MCF 10A (cell line): ENCODE results near the gene CDK18. TPM values are rescaled to one million over a fixed set of nuclear protein-coding genes. Genes with fewer than 3 reads are reported as not detected.

Experiments used
- BruUV-seq: library from RNA; stranded (reverse); fragments of 400-500 nt; replicated peaks from 2 replicates; lab custom pipeline; 2021; lab: Mats Ljungman, UMichigan
- CTCF ChIA-PET: fragments of 300-600 bp; sonication (Branson Sonifier 250); formaldehyde crosslinking; extraction: SDS; loops from one replicate; lab custom pipeline; 2021; ENCODE audit warnings: antibody characterized with exemption, inconsistent platforms; lab: Yijun Ruan, JAX
- POLR2A ChIA-PET: fragments of 300-600, 350-650 bp; sonication (Branson Sonifier 250); formaldehyde crosslinking; extraction: SDS; loops from one replicate; lab custom pipeline; 2020; ENCODE audit warnings: antibody characterized with exemption, inconsistent platforms; lab: Yijun Ruan, JAX
- DNase-seq: peaks from one replicate; pipeline ENCODE4 v3.0.0-alpha.2; 2018; ENCODE audit not compliant: unreplicated experiment
- H3K27ac Mint-ChIP-seq: one replicate; pipeline ENCODE4 v1.8.0; 2022; ENCODE audit warnings: mild to moderate bottlenecking, low read depth, mixed read lengths; ENCODE audit not compliant: unreplicated experiment
- H3K27me3 Mint-ChIP-seq: one replicate; pipeline ENCODE4 v1.8.0; 2022; ENCODE audit warnings: mixed read lengths; ENCODE audit not compliant: insufficient read depth, unreplicated experiment
- H3K36me3 Mint-ChIP-seq: one replicate; pipeline ENCODE4 v1.8.0; 2022; ENCODE audit warnings: mild to moderate bottlenecking, moderate library complexity, mixed read lengths; ENCODE audit not compliant: insufficient read depth, unreplicated experiment
- H3K4me1 Mint-ChIP-seq: one replicate; pipeline ENCODE4 v1.8.0; 2022; ENCODE audit warnings: mixed read lengths; ENCODE audit not compliant: insufficient read depth, unreplicated experiment
- H3K4me3 Mint-ChIP-seq: one replicate; pipeline ENCODE4 v1.8.0; 2022; ENCODE audit warnings: mild to moderate bottlenecking, moderate library complexity, mixed read lengths; ENCODE audit not compliant: unreplicated experiment
- H3K9me3 Mint-ChIP-seq: one replicate; pipeline ENCODE4 v1.8.0; 2022; ENCODE audit warnings: mixed read lengths; ENCODE audit not compliant: unreplicated experiment
- CTCF ChIP-seq: fragments of 200-600 bp; IDR thresholded peaks from one replicate; pipeline ENCODE4 v1.8.0; 2022; ENCODE audit warnings: antibody characterized with exemption, mild to moderate bottlenecking; ENCODE audit not compliant: unreplicated experiment
- intact Hi-C: fragments of 100-400 bp; cut with micrococcal nuclease; formaldehyde crosslinking; loops from 2 replicates; pipeline ENCODE4 v1.14.1; 2022
- total RNA-seq: library from RNA; stranded (reverse); gene quantifications from 2 replicates; pipeline ENCODE4 v1.2.3, GENCODE V29; 2022

Gene CDK18
- total RNA-seq, 1 experiment from 2014 or later = 6.8 TPM

DNA sequence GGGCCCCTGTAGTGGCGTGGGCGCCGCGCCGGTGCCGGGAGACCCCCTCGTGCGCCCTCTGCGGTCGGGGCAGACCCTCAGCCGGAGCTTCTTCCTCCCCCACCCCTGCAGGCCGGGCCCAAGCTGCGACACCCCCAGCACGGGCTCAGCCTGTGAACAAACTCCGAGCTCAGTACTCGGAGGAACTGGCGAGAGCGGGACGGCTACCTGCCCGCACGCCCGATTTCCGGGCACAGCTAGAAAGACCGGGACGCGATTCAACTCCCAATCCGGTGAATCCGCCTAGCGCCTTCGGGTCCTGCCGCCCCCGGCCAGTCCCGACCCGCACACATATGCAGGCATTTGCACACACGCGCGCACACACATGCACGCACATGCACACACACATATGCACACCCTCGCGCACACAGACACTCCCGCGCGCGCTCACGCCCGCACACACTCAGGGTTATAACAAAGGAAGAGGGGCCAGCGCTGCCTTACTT is 48.0 kb upstream of the CDK18 start:
- Mint-ChIP-seq H3K27ac (no peak overlapping the region), H3K9me3 (no peaks in the 10 kb centered on the region), H3K4me3 (peak overlapping the region; percentile 65), H3K36me3 (no peaks in the 10 kb centered on the region), H3K27me3 (peaks cover 93% of the 10 kb centered on the region), H3K4me1 (peaks cover 9% of the 10 kb centered on the region)
- ChIA-PET CTCF (interaction anchor here (0.6 to 2.7 kb wide), 10 partner anchors 15 to 398 kb away, joined by 3 to 16 read pairs (median 3); no protein-coding TSS in a partner anchor), POLR2A (interaction anchor here (1.2 to 1.4 kb wide), 3 partner anchors 10 to 138 kb away, joined by 3 read pairs; no protein-coding TSS in a partner anchor)
- intact Hi-C loops = no loop called here
- TF ChIP-seq CTCF = no peak
- no TSS peak for BruUV-seq
- no peak for DNase-seq

GRCh38 chr1:205456868-205457745 is 47.4 kb upstream of the CDK18 start:
- Mint-ChIP-seq H3K9me3 (no peaks in the 10 kb centered on the region), H3K27ac (no peak overlapping the region), H3K27me3 (peaks cover 86% of the 10 kb centered on the region), H3K4me1 (peaks cover 9% of the 10 kb centered on the region), H3K36me3 (no peaks in the 10 kb centered on the region), H3K4me3 (peak overlapping the region; percentile 65)
- no peak for TF ChIP-seq CTCF
- POLR2A ChIA-PET = interaction anchor here (0.8 to 1.4 kb wide), 7 partner anchors 7 to 138 kb away, joined by 3 to 4 read pairs (median 3); no protein-coding TSS in a partner anchor
- BruUV-seq = no TSS peak
- CTCF ChIA-PET = interaction anchor here (0.7 to 2.7 kb wide), 11 partner anchors 26 to 68 kb away, joined by 3 to 16 read pairs (median 3); no protein-coding TSS in a partner anchor
- intact Hi-C loops = no loop called here
- no peak for DNase-seq

GRCh38 chr1:205458777-205459566 is 45.5 kb upstream of the CDK18 start:
- TF ChIP-seq CTCF = no peak
- intact Hi-C loops = no loop called here
- Mint-ChIP-seq H3K9me3 (no peaks in the 10 kb centered on the region), H3K27ac (no peak overlapping the region), H3K4me3 (no peak overlapping the region), H3K4me1 (peaks cover 9% of the 10 kb centered on the region), H3K36me3 (no peaks in the 10 kb centered on the region), H3K27me3 (peaks cover 68% of the 10 kb centered on the region)
- ChIA-PET CTCF (interaction anchor here (0.6 to 2.0 kb wide), 8 partner anchors 21 to 123 kb away, joined by 3 to 10 read pairs (median 4); no protein-coding TSS in a partner anchor), POLR2A (no interaction called here)
- peak; percentile 79 for DNase-seq
- BruUV-seq = no TSS peak
